Osteocyte (in vitro differentiated cells): ENCODE measurements around the gene MMP13. TPM values are rescaled to one million over a fixed set of nuclear protein-coding genes. Genes with fewer than 3 reads are reported as not detected.
"Not testable (repeated sequence)": the region's sequence is repeated elsewhere in the genome, so short reads cannot be mapped to it uniquely, and the experiment has no call there.

Experiments
- DNase-seq: peaks from one replicate; pipeline ENCODE4 v3.0.0; 2021; ENCODE audit warnings: mixed read lengths; ENCODE audit not compliant: unreplicated experiment; ENCODE audit errors: extremely low spot score
- H3K27ac Mint-ChIP-seq: one replicate; pipeline ENCODE4 v1.8.0; 2021; ENCODE audit warnings: mild to moderate bottlenecking, mixed read lengths; ENCODE audit not compliant: unreplicated experiment
- H3K27me3 Mint-ChIP-seq: one replicate; pipeline ENCODE4 v1.8.0; 2021; ENCODE audit warnings: mixed read lengths; ENCODE audit not compliant: unreplicated experiment
- H3K36me3 Mint-ChIP-seq: one replicate; pipeline ENCODE4 v1.8.0; 2021; ENCODE audit warnings: mixed read lengths; ENCODE audit not compliant: unreplicated experiment
- H3K4me1 Mint-ChIP-seq: one replicate; pipeline ENCODE4 v1.8.0; 2021; ENCODE audit warnings: mixed read lengths; ENCODE audit not compliant: unreplicated experiment
- H3K4me3 Mint-ChIP-seq: one replicate; pipeline ENCODE4 v1.8.0; 2021; ENCODE audit warnings: mild to moderate bottlenecking, moderate library complexity, mixed read lengths; ENCODE audit not compliant: unreplicated experiment
- H3K9me3 Mint-ChIP-seq: one replicate; pipeline ENCODE4 v1.8.0; 2021; ENCODE audit warnings: mixed read lengths; ENCODE audit not compliant: unreplicated experiment
- CTCF ChIP-seq: fragments of 200-600 bp; sonication (generic); IDR thresholded peaks from 2 replicates; pipeline ENCODE4 v1.5.0; 2021; ENCODE audit warnings: antibody characterized with exemption, mild to moderate bottlenecking, moderate library complexity
- total RNA-seq: library from RNA; stranded (reverse); gene quantifications from 2 replicates; pipeline ENCODE4 v1.2.1, GENCODE V29; 2021

The MMP13 gene
- total RNA-seq, 1 donor from 2014 or later = 0.21 TPM

GRCh38 chr11:102974552-102975280 is 19.2 kb upstream of the MMP13 start:
- Mint-ChIP-seq H3K36me3 (no peaks in the 10 kb centered on the region), H3K27me3 (no peaks in the 10 kb centered on the region), H3K4me3 (no peak overlapping the region), H3K9me3 (peaks cover 10% of the 10 kb centered on the region), H3K4me1 (peaks cover 20% of the 10 kb centered on the region), H3K27ac (no peak overlapping the region)
- DNase-seq = no peak
- no peak for TF ChIP-seq CTCF

- not testable (repeated sequence) for DNase-seq, H3K27ac Mint-ChIP-seq, H3K36me3 Mint-ChIP-seq, H3K27me3 Mint-ChIP-seq, H3K4me3 Mint-ChIP-seq, H3K9me3 Mint-ChIP-seq
- peaks cover 20% of the 10 kb centered on the region for H3K4me1 Mint-ChIP-seq
Measured at GRCh38 chr11:102973698-102974097, 18.2 kb upstream of the MMP13 start.

GRCh38 chr11:102972853-102973252 is 17.3 kb upstream of the MMP13 start:
- Mint-ChIP-seq H3K27me3 (no peaks in the 10 kb centered on the region), H3K9me3 (no peaks in the 10 kb centered on the region), H3K4me3 (no peak overlapping the region), H3K4me1 (peaks cover 20% of the 10 kb centered on the region), H3K36me3 (no peaks in the 10 kb centered on the region), H3K27ac (no peak overlapping the region)
- no peak for DNase-seq
- no peak for TF ChIP-seq CTCF

GRCh38 chr11:102971766-102972165 is 16.2 kb upstream of the MMP13 start:
- no peak overlapping the region for H3K27ac Mint-ChIP-seq
- no peak for DNase-seq
- no peaks in the 10 kb centered on the region for H3K36me3 Mint-ChIP-seq
- peaks cover 21% of the 10 kb centered on the region for H3K4me1 Mint-ChIP-seq
- no peak overlapping the region for H3K4me3 Mint-ChIP-seq
- H3K27me3 Mint-ChIP-seq = no peaks in the 10 kb centered on the region
- no peak for TF ChIP-seq CTCF
- H3K9me3 Mint-ChIP-seq = no peaks in the 10 kb centered on the region

GRCh38 chr11:102967497-102967896 is 12.0 kb upstream of the MMP13 start:
- Mint-ChIP-seq H3K4me3 (no peak overlapping the region), H3K36me3 (no peaks in the 10 kb centered on the region), H3K4me1 (peaks cover 19% of the 10 kb centered on the region), H3K27ac (no peak overlapping the region), H3K27me3 (no peaks in the 10 kb centered on the region), H3K9me3 (no peaks in the 10 kb centered on the region)
- TF ChIP-seq CTCF = no peak
- no peak for DNase-seq
